Neural cell (in vitro differentiated cells): Measurements from ENCODE around the gene PARVG.

Experiments used
- CTCF ChIP-seq: fragments of 450-650 bp; IDR thresholded peaks from 2 replicates; pipeline ENCODE4 v1.5.1; 2014; ENCODE audit warnings: antibody characterized with exemption, mild to moderate bottlenecking, moderate library complexity; ENCODE audit not compliant: poor library complexity, severe bottlenecking
- EP300 ChIP-seq: fragments of 450-650 bp; conservative IDR thresholded peaks from 2 replicates; pipeline ENCODE4 v1.6.1; 2014; ENCODE audit warnings: antibody characterized with exemption, mild to moderate bottlenecking, moderate library complexity; ENCODE audit not compliant: poor library complexity, severe bottlenecking
- EZH2 ChIP-seq: fragments of 200-600, 300-800 bp; shearing (Covaris generic), sonication (generic); IDR thresholded peaks from 2 replicates; pipeline ENCODE4 v1.6.1; 2014; ENCODE audit warnings: antibody characterized with exemption, low read length, borderline replicate concordance, mild to moderate bottlenecking; ENCODE audit not compliant: insufficient read depth, poor library complexity, severe bottlenecking
- POLR2AphosphoS5 ChIP-seq: IDR thresholded peaks from 2 replicates; pipeline ENCODE4 v1.6.1; 2012
- RAD21 ChIP-seq: fragments of 450-650 bp; conservative IDR thresholded peaks from 2 replicates; pipeline ENCODE4 v1.6.1; 2014; ENCODE audit warnings: antibody characterized with exemption, mild to moderate bottlenecking, moderate library complexity
- SMC3 ChIP-seq: fragments of 450-650 bp; conservative IDR thresholded peaks from 2 replicates; pipeline ENCODE4 v1.6.1; 2014; ENCODE audit warnings: antibody characterized with exemption, mild to moderate bottlenecking, moderate library complexity; ENCODE audit not compliant: poor library complexity
- TAF1 ChIP-seq: IDR thresholded peaks from 2 replicates; pipeline ENCODE4 v1.6.1; 2012; ENCODE audit warnings: low read depth

GRCh38 chr22:44190381-44190976, 9.8 kb downstream of the PARVG start:
- TF ChIP-seq CTCF (no peak), EP300 (no peak), POLR2AphosphoS5 (no peak), EZH2 (no peak), SMC3 (no peak), RAD21 (no peak), TAF1 (no peak)
